Head of caudate nucleus (tissue), 42 donors: ENCODE measurements around the gene ST8SIA5.
"Not testable (repeated sequence)": the region's sequence is repeated elsewhere in the genome, so short reads cannot be mapped to it uniquely, and the experiment has no call there.

Source experiments
- DNase-seq, 42 donors: peaks; one replicate each; pipeline versions ENCODE4 v3.0.0 to v3.0.0-alpha.2; 2020 to 2021; ENCODE audit warnings: mixed read lengths in 7 of 42
- intact Hi-C: fragments of 100-400 bp; cut with DNase I; formaldehyde crosslinking; loops from one replicate; pipeline ENCODE4 v1.15.0; 2022

Gene ST8SIA5, protein sequence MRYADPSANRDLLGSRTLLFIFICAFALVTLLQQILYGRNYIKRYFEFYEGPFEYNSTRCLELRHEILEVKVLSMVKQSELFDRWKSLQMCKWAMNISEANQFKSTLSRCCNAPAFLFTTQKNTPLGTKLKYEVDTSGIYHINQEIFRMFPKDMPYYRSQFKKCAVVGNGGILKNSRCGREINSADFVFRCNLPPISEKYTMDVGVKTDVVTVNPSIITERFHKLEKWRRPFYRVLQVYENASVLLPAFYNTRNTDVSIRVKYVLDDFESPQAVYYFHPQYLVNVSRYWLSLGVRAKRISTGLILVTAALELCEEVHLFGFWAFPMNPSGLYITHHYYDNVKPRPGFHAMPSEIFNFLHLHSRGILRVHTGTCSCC

GRCh38 chr18:46756559-46757201, at the start of gene ST8SIA5:
Gene ST8SIA5, minus strand, starts transcription at chr18:46757053. Its CDS starts 545 bp downstream, at chr18:46756508.
- peak in 21 of 42 donors; percentile 19 to 55 (median 31) for DNase-seq

DNA sequence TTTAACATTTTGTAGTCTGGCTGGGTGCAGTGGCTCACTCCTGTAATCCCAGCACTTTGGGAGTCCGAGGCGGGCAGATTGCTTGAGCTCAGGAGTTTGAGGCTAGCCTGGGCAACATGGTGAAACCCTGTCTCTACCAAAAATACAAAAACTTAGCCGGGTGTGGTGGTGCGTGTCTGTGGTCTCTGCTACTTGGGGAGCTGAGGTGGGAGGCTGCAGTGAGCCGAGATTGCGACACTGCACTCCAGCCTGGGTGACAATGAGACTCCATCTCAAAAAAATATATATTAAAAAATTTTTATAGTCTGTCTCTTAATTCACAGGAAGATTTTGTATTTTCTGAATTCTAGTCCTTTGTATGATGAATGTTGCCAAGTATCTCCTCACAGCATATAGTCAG, 39.1 kb upstream of the ST8SIA5 start:
- DNase-seq, intact Hi-C loops: not testable (repeated sequence)

More at GRCh38 chr18:46756559-46757201, at the start of gene ST8SIA5:
- intact Hi-C loops = loop anchor here (10.0 kb wide), 1 partner anchor 158 kb away; the partner anchor contains the start of genes KATNAL2 and PIAS2

DNA sequence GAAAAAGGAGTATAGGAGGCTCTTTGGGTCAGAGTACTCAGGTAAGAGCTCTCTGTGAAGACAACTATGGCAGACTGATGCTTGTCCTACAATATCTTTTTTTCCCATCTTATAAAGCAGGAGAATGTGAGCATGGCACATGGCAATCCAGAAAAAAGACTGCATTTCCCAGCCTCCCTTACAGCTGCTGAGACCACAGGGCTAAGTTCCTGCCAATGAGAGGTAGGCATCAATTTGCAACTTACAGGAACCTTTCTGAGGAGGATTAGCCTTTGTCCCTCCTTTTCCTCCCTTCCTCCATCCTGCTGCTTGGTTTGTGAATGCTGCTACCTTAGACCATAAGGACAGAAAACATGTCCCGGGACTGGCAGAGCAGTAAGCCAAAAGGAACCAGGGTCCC, 37.8 kb upstream of the ST8SIA5 start:
- intact Hi-C loops = no loop called here
- DNase-seq = no peak

- intact Hi-C loops = no loop called here
- no peak for DNase-seq
Observed at GRCh38 chr18:46793565-46793964, 36.7 kb upstream of the ST8SIA5 start.

DNA sequence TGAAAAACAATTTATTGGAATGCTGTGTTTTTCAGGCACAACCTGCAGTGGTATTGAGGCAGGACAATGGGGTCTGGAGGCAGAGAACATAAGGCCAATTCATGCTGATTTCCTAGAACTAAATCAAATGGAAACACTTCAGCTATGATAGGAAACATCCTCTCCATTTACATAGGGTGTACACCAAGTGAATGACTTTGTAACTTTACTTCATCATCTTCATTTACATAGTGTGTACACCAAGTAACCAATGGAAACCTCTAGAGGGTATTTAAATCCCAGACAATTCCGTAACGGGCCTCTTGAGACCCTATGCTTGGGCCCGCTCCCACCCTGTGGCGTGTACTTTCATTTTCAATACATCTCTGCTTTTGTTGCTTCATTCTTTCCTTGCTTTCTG, 32.2 kb upstream of the ST8SIA5 start:
- DNase-seq = no peak
- intact Hi-C loops = no loop called here

- no peak for DNase-seq
- intact Hi-C loops = no loop called here
Observed at GRCh38 chr18:46787674-46788073, 30.8 kb upstream of the ST8SIA5 start.

GRCh38 chr18:46772357-46772756, 15.5 kb upstream of the ST8SIA5 start:
- intact Hi-C loops = no loop called here
- DNase-seq = no peak

- intact Hi-C loops = no loop called here
- peak in 7 of 42 donors; percentile 33 to 67 (median 43) for DNase-seq
Observed at GRCh38 chr18:46771141-46771540, 14.3 kb upstream of the ST8SIA5 start.

DNA sequence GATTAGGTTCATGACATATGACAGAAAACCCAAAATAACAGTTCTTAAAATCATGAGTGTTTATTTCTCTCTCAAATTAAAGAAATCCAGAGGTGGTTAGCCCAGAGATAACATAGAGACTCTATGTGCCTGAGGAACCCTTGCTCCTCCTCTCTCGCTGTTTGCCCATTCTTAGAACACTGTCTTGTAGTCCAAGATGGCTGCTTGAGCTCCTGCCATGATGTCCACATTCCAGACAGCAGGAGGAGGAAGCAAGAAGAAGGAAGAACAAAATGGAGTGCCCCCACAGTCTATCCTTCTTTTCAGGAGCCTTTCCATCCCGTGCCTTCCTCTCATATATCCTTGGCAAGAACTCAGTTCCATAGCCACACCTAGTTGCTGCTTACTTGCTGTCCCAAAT, 13.9 kb upstream of the ST8SIA5 start:
- intact Hi-C loops = no loop called here
- no peak for DNase-seq

DNA sequence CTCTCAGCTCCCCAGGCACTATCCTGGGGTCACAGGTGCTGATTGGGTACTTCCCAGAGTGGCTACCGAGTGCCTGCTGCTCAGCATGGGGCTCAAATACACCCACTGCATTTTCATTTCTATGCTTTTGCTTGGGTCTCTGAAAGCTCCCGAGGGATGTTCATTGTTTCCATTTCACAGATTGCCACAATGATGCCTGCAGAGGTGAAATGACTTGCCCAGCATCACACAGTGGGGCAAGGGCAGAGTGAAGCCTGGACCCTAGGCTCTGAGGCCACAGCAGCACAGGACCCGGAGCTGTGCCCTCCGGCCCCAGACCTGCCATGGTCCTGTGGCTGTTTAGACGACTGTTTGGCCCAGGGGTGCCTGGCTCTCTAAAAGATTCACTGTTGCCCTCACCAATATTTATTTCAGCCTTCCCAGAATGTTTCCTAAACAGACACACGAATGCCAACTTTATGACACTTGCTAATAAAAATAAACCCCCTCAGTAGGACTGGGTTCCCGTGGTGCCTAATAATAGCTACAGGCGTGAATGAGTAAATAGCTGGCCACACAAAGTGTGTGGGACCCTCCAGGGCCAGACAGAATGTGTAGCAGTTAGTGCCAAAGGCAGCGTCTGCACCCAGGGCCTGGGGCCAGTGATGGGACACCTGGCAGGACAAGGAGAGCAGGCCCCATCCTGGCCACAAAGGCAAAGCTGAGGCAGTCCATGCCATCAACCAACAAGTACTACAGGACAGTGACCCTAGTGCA, 11.5 kb upstream of the ST8SIA5 start:
- DNase-seq = no peak

GRCh38 chr18:46767217-46767616, 10.4 kb upstream of the ST8SIA5 start:
- no peak for DNase-seq
- intact Hi-C loops = no loop called here

More for the DNA sequence above, 11.5 kb upstream of the ST8SIA5 start:
- intact Hi-C loops = no loop called here

- DNase-seq = no peak
- intact Hi-C loops = no loop called here
Observed at GRCh38 chr18:46764586-46764985, 7.7 kb upstream of the ST8SIA5 start.

GRCh38 chr18:46761059-46761769, 4.4 kb upstream of the ST8SIA5 start:
- intact Hi-C loops = no loop called here
- DNase-seq = no peak

GRCh38 chr18:46759890-46760289, 3.0 kb upstream of the ST8SIA5 start:
- intact Hi-C loops = loop anchor here (10.0 kb wide), 1 partner anchor 155 kb away; the partner anchor contains the start of genes KATNAL2 and PIAS2
- peak in 1 of 42 donors; percentile 37 for DNase-seq

DNA sequence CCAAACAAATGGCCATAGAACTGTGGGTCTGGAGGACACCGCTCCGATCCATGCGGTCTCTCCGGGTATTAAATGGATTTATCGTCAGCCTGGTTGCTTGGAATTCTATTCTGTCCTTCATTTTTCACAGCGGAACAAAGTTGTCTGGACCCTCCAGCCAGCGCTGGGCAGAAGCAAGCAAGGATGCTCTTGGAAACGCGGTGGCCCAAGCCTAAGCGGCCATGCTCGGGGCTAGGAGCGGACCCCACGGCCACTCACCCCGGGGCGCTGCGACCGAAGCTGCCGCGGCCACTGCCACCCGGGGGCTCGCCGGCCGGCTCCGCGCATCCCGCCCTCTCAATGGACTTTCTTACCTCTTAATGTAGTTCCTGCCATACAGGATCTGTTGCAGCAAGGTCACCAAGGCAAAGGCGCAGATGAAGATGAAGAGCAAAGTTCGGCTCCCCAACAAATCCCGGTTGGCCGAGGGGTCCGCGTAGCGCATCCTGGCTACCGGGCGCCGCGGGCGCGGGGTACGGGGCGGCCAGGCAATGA, 761 bp downstream of the ST8SIA5 start:
- peak in 6 of 42 donors; percentile 15 to 44 (median 28) for DNase-seq
- intact Hi-C loops = loop anchor here (10.0 kb wide), 1 partner anchor 159 kb away; the partner anchor contains the start of genes KATNAL2 and PIAS2

DNA sequence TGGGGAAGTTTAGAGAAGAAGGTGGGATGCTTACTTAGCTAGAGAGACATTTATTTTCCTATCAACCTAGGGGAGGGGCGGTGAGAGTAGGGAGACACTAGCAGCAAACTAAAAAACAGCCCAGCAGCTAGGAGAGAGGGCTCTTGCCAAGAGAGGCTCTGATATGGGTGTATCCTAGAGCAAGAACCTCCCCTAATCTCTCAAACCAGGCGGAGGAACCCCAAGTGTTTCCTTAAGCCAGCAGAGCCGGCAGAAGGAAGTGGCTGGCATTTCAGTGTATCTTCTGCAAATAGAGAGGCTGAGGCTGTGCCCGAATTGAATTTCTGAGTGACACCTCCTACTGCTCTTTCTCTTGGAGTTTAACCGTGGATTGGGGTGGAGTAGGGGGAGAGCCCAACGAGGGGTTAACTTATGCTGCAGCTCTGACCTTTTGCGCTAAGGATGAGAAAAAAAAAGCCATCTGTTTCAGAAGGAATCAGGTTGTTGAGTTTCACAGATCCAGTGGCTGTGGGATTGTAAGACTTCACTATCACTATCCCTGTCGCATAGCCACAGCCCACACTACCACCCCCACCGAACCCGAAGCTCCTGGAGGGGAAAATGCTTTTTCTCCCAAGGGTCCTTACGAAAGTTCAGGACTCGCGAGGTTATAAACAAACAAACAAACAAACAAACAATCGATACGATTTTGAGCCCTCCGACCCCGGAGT, 1.4 kb downstream of the ST8SIA5 start:
- peak in 4 of 42 donors; percentile 24 to 51 (median 28) for DNase-seq
- intact Hi-C loops = loop anchor here (10.0 kb wide), 1 partner anchor 159 kb away; the partner anchor contains the start of genes KATNAL2 and PIAS2

DNA sequence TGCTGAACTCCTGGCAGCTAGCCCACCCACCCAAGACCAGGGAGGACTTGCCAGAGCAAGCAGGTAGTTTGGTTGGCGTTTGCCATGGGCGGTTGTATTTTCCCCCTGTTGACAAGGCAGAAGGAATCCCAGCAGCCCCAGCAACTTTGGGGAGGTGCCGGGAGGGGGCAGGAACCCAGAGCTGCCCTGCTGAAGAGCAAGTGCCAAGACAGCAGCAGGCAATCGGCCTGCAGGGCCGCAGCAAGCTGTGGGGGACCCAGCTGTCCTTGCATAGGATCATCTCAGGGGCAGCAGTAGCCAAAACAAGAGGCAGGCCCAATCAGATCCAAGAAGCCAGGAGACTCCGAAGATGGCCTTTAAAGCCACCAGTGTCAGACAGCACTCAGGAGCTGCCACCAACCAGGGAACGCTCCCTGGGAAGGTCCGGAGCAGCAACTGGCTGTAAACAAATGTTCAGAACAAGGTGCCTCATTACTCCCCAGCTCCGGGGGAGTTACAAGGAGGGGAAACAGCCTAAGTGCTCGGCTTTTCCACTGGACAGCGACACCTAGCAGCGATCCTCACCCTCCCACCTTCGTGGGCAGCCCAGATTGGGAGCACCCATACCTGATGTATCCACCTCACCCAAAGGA, 2.1 kb downstream of the ST8SIA5 start:
- intact Hi-C loops = loop anchor here (10.0 kb wide), 1 partner anchor 160 kb away; the partner anchor contains the start of genes KATNAL2 and PIAS2
- DNase-seq = peak in 3 of 42 donors; percentile 12 to 49 (median 35)
